NCI-H2196 treated with DMSO at 0.1 percent for 48 hours (cell line): ENCODE measurements around the gene BMPR1B.
"Not testable (repeated sequence)": the region's sequence is repeated elsewhere in the genome, so short reads cannot be mapped to it uniquely, and the experiment has no call there.

Experiments used
- DNase-seq: peaks from one replicate; lab custom pipeline; 2025; ENCODE audit not compliant: unreplicated experiment; lab: John Stamatoyannopoulos, UW

The BMPR1B gene

GRCh38 chr4:94831607-94832006 is 73.9 kb downstream of the BMPR1B start:
- DNase-seq: no peak

DNA sequence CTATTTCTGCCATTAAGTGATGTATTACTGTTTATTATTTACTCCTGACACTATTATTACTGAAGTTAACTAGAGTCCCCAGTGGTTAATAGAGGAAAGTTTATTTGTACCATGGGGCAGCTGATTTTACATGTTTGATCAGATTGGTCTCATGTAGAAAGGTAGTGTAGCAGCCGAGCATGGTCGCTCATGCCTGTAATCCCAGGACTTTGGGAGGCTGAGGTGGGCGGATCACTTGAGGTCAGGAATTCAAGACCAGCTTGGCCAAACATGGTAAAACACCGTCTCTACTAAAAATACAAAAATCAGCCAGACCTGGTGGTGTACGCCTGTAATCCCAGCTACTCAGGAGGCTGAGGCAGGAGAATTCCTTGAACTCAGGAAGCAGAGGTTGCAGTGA is 74.6 kb downstream of the BMPR1B start:
- DNase-seq: not testable (repeated sequence)

GRCh38 chr4:94833394-94833793 is 75.6 kb downstream of the BMPR1B start:
- no peak for DNase-seq

DNA sequence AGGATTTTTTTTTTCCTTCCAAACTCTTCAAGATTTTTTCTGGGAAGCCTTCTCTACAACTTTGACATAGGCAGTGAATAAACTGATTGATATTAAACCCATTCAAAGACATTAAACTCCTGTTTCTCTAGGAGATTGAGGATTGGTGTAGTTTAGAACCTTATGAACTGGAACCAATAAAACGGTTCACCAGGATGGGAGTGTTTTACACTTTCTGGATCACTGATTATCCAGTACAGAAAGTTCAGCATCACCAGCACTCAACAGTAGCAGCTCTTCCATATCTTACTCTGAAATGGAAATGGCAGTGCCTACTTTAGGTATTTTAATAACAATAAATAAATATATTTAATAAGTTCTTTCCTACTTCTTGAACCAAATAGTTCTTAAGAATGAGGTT is 76.7 kb downstream of the BMPR1B start:
- no peak for DNase-seq

DNA sequence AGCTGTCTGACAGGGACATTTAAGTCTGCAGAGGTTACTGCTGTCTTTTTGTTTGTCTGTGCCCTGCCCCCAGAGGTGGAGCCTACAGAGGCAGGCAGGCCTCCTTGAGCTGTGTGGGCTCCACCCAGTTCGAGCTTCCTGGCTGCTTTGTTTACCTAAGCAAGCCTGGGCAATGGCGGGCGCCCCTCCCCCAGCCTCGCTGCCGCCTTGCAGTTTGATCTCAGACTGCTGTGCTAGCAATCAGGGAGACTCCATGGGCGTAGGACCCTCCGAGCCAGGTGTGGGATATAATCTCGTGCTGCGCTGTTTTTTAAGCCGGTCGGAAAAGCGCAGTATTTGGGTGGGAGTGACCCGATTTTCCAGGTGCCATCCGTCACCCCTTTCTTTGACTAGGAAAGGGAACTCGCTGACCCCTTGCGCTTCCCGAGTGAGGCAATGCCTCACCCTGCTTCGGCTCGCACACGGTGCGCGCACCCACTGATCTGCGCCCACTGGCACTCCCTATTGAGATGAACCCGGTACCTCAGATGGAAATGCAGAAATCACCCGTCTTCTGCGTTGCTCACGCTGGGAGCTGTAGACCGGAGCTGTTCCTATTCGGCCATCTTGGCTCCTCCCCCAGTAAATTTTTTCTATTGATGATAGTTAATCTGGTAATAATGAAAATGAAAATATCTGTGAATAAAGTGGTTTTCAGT is 83.6 kb downstream of the BMPR1B start:
- DNase-seq: not testable (repeated sequence)

DNA sequence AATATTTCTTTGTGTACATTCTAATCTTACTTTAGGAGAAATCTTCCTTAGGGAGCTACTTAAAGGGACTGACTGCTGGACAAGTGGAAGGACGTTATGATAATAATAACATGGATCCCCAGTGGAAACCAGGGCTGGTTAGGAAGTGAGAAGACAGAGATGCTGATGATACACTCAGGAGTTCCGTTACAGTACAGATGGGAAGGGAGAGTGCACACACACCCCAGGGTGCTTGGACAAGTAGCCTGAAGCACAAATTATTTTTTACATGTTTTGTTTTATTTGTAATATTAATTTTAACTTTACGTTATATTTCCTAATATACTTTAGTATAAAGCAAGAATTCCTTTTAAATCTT is 84.1 kb downstream of the BMPR1B start:
- no peak for DNase-seq

- DNase-seq: no peak
These were observed 85.5 kb downstream of the BMPR1B start for GRCh38 chr4:94843216-94843615.

DNA sequence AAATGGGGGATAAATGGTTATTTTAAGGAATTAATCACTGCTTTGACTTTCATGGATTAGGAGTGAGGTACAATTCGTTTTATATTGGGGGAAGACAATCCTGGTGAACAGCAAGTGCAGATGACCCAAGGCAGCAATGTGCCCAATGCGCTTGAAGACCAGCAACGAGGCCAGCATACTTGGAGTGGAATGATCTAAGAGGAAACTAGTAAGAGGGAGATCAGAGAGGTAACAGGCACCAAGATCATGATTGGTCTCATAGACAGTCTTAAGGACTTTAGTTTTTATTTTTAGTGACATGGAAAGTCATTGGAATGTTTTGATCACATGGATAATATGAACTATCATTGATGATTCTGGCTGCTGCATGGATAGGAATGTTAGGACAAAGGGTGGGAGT is 90.6 kb downstream of the BMPR1B start:
- DNase-seq: no peak

GRCh38 chr4:94849901-94850300 is 92.1 kb downstream of the BMPR1B start:
- DNase-seq: no peak

GRCh38 chr4:94852616-94853015 is 94.9 kb downstream of the BMPR1B start:
- no peak for DNase-seq

GRCh38 chr4:94856030-94856429 is 98.3 kb downstream of the BMPR1B start:
- DNase-seq: no peak

- no peak for DNase-seq
These were observed 112.4 kb downstream of the BMPR1B start for GRCh38 chr4:94870146-94870545.

GRCh38 chr4:94871644-94872305 is 114.0 kb downstream of the BMPR1B start:
- no peak for DNase-seq

- no peak for DNase-seq
These were observed 120.2 kb downstream of the BMPR1B start for GRCh38 chr4:94877973-94878372.

DNA sequence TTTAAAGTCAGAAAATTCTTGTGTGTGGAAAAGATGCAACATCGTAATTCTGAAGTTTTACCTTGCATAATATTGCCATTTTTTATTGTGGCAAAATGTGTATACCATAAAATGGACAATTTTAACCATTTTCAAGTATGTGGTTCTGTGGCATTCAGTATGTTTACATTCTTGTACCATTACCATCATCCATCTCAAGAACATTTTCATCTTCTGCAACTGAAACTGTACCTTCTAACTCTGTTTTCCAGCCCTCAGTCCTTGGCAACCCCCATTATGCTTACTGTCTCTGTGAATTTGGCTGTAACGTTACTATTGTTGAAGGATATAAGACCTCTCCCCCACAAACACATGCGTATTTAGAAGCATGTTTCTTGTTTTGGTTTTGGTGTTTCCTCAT is 123.2 kb downstream of the BMPR1B start:
- DNase-seq: no peak

- no peak for DNase-seq
These were observed 125.0 kb downstream of the BMPR1B start for GRCh38 chr4:94882756-94883155.

DNA sequence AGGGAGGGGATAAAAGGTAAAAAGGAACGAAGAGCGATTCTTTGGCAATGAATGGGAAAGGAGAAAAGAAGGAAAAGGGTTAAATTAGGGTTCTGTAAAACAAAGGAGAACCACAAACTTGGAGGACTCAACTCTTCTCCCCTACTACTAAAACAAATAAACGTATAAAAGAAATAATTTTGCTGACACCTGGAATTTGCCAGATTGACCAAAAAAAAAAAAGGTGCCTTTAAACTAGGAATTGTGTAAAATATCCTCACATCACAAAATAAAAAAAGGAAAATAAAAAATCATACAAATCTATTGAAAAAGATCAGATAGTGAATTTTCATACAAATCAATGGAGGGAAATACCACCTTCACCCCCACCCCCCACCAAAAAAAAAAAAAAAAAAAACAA is 129.3 kb downstream of the BMPR1B start:
- DNase-seq: no peak

GRCh38 chr4:94889523-94889922 is 131.8 kb downstream of the BMPR1B start:
- DNase-seq: no peak

DNA sequence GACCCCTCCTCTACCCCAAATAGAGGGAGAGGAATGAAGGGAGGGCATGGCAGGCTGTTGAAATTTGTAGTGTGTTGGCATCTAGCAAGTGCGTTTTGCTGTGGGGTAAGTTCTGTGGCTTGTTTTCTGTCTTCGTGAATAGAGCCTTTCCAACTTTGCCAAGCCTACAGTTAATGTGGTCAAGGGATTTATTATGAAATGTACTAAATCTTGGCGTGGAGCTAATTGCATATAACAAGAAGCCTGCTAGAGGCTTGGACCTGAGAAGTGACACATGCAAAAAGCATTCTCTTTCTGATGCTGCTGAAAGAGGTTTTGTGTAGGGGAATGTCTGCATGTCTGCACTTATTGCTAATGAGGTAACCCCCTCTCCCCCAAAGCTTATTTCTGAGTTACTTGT is 132.2 kb downstream of the BMPR1B start:
- no peak for DNase-seq

DNA sequence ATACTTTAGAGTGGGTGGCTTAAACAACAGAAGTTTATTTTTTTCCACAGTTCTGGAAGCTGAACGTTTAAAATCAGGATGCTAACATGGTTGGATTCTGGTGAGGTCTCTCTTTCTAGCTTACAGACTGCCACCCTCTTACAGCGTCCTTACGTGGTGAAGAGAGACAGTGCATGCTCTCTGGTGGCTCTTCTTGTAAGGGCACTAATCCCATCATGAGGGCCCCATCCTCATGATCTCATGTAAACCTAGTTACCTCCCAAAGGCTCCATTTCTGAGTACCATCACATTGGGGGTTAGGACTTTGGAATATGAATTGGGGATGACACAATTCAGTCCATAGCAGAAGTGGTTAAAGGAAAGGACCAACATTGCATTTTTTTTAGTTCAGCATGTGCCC is 132.8 kb downstream of the BMPR1B start:
- DNase-seq: no peak

DNA sequence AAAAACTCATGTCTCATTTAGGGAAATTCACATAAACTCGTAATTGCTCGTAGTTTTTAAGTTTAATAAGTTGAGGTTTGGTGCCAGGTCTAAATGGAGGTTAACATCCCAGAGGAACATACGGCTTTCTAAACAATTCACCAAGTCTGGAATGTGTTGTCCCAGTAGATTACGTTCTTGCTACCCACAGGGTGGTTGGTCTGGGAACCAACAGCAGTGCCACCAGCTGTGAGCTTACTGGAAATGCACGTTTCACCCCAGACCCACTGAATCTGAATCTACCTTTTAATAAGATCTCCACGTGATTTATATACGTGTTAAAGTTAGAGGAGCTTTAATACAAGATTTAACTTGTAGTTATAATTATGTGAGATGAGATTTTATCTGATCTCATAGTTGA is 134.3 kb downstream of the BMPR1B start:
- no peak for DNase-seq

- no peak for DNase-seq
These were observed 137.3 kb downstream of the BMPR1B start for GRCh38 chr4:94895081-94895480.

GRCh38 chr4:94897023-94897422 is 139.3 kb downstream of the BMPR1B start:
- DNase-seq: no peak
